Panc1 (cell line): ENCODE results near the gene PACC1. TPM values are rescaled to one million over a fixed set of nuclear protein-coding genes. Genes with fewer than 3 reads are reported as not detected.

Source experiments
- ATAC-seq: fragments of 200-7000 bp; cut with Tn5 transposase; 2 replicates; pipeline ENCODE4 v1.9.1; 2020; ENCODE audit warnings: mild to moderate bottlenecking, moderate library complexity
- BruUV-seq: library from RNA; stranded (reverse); fragments of 400-500 nt; replicated peaks from 2 replicates; lab custom pipeline; 2021; lab: Mats Ljungman, UMichigan
- CTCF ChIA-PET: fragments of 300-600 bp; sonication (Branson Sonifier 250); formaldehyde crosslinking; loops from one replicate; lab custom pipeline; 2022; ENCODE audit warnings: antibody characterized with exemption; lab: Charles Lee
- POLR2A ChIA-PET: fragments of 300-600 bp; sonication (Branson Sonifier 250); formaldehyde crosslinking; loops from one replicate; lab custom pipeline; 2022; ENCODE audit warnings: antibody characterized with exemption; lab: Charles Lee
- DNase-seq: peaks from one replicate; pipeline ENCODE4 v3.0.0-alpha.2; 2010; ENCODE audit warnings: low read depth, low spot score
- H3K27ac ChIP-seq: 2 replicates; pipeline ENCODE4 v1.5.1; 2011; ENCODE audit warnings: mild to moderate bottlenecking, low read length, inconsistent platforms
- H3K27me3 ChIP-seq: fragments of 200-500 bp; sonication (Bioruptor generic); 2 replicates; pipeline ENCODE4 v1.6.0; 2014; ENCODE audit warnings: low read length, inconsistent platforms; ENCODE audit not compliant: control insufficient read depth, insufficient read depth
- H3K36me3 ChIP-seq: fragments of 200-500 bp; sonication (Bioruptor generic); 2 replicates; pipeline ENCODE4 v1.5.1; 2014; ENCODE audit warnings: inconsistent platforms, mild to moderate bottlenecking, low read length, moderate library complexity; ENCODE audit not compliant: control insufficient read depth, insufficient read depth
- H3K4me1 ChIP-seq: 2 replicates; pipeline ENCODE4 v1.5.1; 2011; ENCODE audit warnings: inconsistent platforms, mild to moderate bottlenecking, low read length, moderate library complexity; ENCODE audit not compliant: control insufficient read depth, insufficient read depth
- H3K4me3 ChIP-seq, 2 experiments: 2 replicates each; pipeline ENCODE4 v1.5.1; 2011 to 2012; ENCODE audit warnings: low read depth in 2 of 2, low read length in 2 of 2, mild to moderate bottlenecking in 2 of 2, inconsistent platforms in 1 of 2, moderate library complexity in 1 of 2
- H3K9me3 ChIP-seq: fragments of 200-500 bp; sonication (Bioruptor generic); 2 replicates; pipeline ENCODE4 v1.5.1; 2014; ENCODE audit warnings: low read depth, mild to moderate bottlenecking, inconsistent platforms, low read length, moderate library complexity; ENCODE audit not compliant: control insufficient read depth, insufficient read depth
- POLR2AphosphoS5 ChIP-seq: IDR thresholded peaks from 2 replicates; pipeline ENCODE4 v1.6.1; 2012; ENCODE audit warnings: mild to moderate bottlenecking, low read depth, low read length, moderate library complexity
- SIN3A ChIP-seq: IDR thresholded peaks from 2 replicates; pipeline ENCODE4 v1.6.1; 2012; ENCODE audit warnings: low read depth, mild to moderate bottlenecking, low read length, moderate library complexity, borderline replicate concordance; ENCODE audit not compliant: insufficient read depth
- TCF7L2 ChIP-seq: IDR thresholded peaks from 2 replicates; pipeline ENCODE4 v1.6.1; 2011; ENCODE audit warnings: mild to moderate bottlenecking, low read depth, low read length, inconsistent platforms
- in situ Hi-C: cut with HindIII; loops from 2 replicates; pipeline ENCODE4 v1.10.0; 2016; ENCODE audit warnings: low sequenced_read_pairs, low pct_unique_long_range_greater_than_20kb
- intact Hi-C: fragments of 100-400 bp; cut with micrococcal nuclease; formaldehyde crosslinking; loops from one replicate; pipeline ENCODE4 v1.10.0; 2022; ENCODE audit not compliant: unreplicated experiment
- total RNA-seq: library from RNA; stranded (reverse); gene quantifications from one replicate; pipeline ENCODE4 v1.2.1, GENCODE V29; 2021; ENCODE audit not compliant: unreplicated experiment
- TF ChIP-seq, protein P1 (sequence below): fragments of 450-650 bp; IDR thresholded peaks from 2 replicates; pipeline ENCODE4 v1.5.1; 2017; ENCODE audit warnings: mild to moderate bottlenecking
- TF ChIP-seq, protein P2 (sequence below), 2 experiments: IDR thresholded peaks; 2 replicates each; pipeline ENCODE4 v1.6.1; 2011 to 2012; ENCODE audit warnings: low read depth in 2 of 2, control low read depth in 1 of 2, low read length in 1 of 2, mild to moderate bottlenecking in 1 of 2, moderate library complexity in 1 of 2; ENCODE audit not compliant: insufficient read depth in 1 of 2

The PACC1 gene
- total RNA-seq, 1 experiment from 2014 or later: 11.5 TPM

- TF ChIP-seq SIN3A (no peak), POLR2AphosphoS5 (no peak), TCF7L2 (no peak)
- TF ChIP-seq, protein P1, sequence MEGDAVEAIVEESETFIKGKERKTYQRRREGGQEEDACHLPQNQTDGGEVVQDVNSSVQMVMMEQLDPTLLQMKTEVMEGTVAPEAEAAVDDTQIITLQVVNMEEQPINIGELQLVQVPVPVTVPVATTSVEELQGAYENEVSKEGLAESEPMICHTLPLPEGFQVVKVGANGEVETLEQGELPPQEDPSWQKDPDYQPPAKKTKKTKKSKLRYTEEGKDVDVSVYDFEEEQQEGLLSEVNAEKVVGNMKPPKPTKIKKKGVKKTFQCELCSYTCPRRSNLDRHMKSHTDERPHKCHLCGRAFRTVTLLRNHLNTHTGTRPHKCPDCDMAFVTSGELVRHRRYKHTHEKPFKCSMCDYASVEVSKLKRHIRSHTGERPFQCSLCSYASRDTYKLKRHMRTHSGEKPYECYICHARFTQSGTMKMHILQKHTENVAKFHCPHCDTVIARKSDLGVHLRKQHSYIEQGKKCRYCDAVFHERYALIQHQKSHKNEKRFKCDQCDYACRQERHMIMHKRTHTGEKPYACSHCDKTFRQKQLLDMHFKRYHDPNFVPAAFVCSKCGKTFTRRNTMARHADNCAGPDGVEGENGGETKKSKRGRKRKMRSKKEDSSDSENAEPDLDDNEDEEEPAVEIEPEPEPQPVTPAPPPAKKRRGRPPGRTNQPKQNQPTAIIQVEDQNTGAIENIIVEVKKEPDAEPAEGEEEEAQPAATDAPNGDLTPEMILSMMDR: no peak
- TF ChIP-seq, protein P2, sequence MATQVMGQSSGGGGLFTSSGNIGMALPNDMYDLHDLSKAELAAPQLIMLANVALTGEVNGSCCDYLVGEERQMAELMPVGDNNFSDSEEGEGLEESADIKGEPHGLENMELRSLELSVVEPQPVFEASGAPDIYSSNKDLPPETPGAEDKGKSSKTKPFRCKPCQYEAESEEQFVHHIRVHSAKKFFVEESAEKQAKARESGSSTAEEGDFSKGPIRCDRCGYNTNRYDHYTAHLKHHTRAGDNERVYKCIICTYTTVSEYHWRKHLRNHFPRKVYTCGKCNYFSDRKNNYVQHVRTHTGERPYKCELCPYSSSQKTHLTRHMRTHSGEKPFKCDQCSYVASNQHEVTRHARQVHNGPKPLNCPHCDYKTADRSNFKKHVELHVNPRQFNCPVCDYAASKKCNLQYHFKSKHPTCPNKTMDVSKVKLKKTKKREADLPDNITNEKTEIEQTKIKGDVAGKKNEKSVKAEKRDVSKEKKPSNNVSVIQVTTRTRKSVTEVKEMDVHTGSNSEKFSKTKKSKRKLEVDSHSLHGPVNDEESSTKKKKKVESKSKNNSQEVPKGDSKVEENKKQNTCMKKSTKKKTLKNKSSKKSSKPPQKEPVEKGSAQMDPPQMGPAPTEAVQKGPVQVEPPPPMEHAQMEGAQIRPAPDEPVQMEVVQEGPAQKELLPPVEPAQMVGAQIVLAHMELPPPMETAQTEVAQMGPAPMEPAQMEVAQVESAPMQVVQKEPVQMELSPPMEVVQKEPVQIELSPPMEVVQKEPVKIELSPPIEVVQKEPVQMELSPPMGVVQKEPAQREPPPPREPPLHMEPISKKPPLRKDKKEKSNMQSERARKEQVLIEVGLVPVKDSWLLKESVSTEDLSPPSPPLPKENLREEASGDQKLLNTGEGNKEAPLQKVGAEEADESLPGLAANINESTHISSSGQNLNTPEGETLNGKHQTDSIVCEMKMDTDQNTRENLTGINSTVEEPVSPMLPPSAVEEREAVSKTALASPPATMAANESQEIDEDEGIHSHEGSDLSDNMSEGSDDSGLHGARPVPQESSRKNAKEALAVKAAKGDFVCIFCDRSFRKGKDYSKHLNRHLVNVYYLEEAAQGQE (IDR thresholded peaks at IDR 0.05; ENCODE audit: insufficient read depth in 1 of 2, low read depth in 2 of 2, low read length in 1 of 2): no peak
- Histone ChIP-seq H3K27ac (no peak overlapping the region), H3K9me3 (no peaks in the 10 kb centered on the region), H3K4me1 (no peaks in the 10 kb centered on the region), H3K4me3 (no peak overlapping the region), H3K27me3 (no peaks in the 10 kb centered on the region), H3K36me3 (peaks cover 15% of the 10 kb centered on the region; the same call in 1 of the 2 replicates)
- in situ Hi-C loops: no loop called here
- no peak for ATAC-seq
- POLR2A ChIA-PET: no interaction called here
- intact Hi-C loops: no loop called here
- DNase-seq: no peak
- no TSS peak for BruUV-seq
- CTCF ChIA-PET: no interaction called here
These were observed 62.9 kb downstream of the PACC1 start for GRCh38 chr1:212351588-212352362.

- Histone ChIP-seq H3K27me3 (no peaks in the 10 kb centered on the region), H3K4me3 (no peak overlapping the region), H3K27ac (no peak overlapping the region), H3K9me3 (no peaks in the 10 kb centered on the region), H3K36me3 (peaks cover 14% of the 10 kb centered on the region; the same call in 1 of the 2 replicates), H3K4me1 (no peaks in the 10 kb centered on the region)
- no TSS peak for BruUV-seq
- TF ChIP-seq, protein P2 (IDR thresholded peaks at IDR 0.05; ENCODE audit: insufficient read depth in 1 of 2, low read depth in 2 of 2, low read length in 1 of 2): no peak
- no peak for TF ChIP-seq SIN3A
- DNase-seq (no peak), ATAC-seq (no peak)
- CTCF ChIA-PET: no interaction called here
- in situ Hi-C loops (no loop called here), intact Hi-C loops (no loop called here)
- POLR2A ChIA-PET: no interaction called here
These were observed 68.1 kb downstream of the PACC1 start for GRCh38 chr1:212346601-212347000.
